ENCODE data around the gene ZNF85.
"Not testable (repeated sequence)": the region's sequence is repeated elsewhere in the genome, so short reads cannot be mapped to it uniquely, and the experiment has no call there.

The ZNF85 gene

DNA sequence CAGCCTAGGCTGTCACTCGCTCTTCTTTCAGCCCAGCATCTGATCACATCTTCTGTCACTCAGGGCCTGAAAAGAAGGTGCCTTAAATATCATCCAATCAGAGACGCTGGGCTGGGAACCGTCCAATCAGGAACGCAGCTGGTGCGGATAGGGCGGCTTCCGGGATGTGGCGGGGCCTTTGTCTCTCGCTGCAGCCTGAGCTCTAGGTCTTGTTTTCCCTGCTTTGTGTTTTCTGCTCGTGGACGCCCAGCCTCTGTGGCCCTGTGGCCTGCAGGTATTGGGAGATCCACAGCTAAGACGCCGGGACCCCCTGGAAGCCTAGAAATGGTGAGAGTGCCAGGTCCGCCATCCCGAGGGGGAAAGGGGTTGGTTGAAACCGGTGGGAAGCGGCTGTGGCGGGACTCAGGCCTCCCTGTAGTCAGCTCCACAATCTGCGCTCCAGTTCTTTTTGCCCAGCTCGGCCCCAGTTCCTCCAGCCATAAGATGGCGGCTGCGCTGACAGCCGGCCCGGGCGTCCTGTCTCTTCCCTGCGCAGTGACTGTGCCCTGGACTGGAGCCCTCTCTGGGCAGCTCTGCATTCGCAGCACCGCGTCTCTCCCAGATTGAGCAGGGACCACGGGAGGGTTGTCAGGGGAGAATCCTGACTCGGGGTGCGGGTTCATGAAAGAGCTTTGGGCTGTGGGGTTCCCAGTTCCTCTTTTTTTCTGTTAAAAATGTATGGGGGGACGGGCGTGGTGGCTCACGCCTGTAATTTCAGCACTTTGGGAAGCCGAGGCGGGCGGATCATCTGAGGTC lies at the start of gene ZNF85:
Gene ZNF85, plus strand, starts transcription at position 175 of the 795 bp plus-strand sequence. Its CDS starts 150 bp downstream, at position 325.
- DNase-seq, result peak; percentile 92

DNA sequence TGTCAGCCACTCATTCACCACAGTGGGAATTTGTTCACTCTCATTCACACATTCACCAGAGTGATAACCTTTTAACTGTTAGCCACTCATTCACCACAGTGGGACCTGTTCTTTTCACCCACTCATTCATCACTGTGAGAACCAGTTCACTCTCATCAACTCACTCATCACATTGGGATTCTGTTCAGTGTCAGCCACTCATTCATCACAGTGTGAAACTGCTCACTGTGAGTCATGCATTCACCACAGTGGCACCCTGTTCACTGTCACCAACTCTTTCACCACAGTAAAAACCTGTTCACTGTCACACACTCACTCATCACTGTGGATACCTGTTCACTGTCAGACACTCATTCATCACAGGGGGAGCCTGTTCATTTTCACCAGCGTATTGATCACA lies 43.5 kb upstream of the ZNF85 start:
- no peak for DNase-seq

GRCh38 chr19:20912973-20913372 lies 10.1 kb upstream of the ZNF85 start:
- DNase-seq, result no peak

GRCh38 chr19:20925481-20925880 lies 2.4 kb downstream of the ZNF85 start:
- DNase-seq, result no peak

GRCh38 chr19:20926796-20927195 lies 3.7 kb downstream of the ZNF85 start:
- DNase-seq, result no peak

GRCh38 chr19:20928371-20928770 lies 5.3 kb downstream of the ZNF85 start:
- no peak for DNase-seq

- not testable (repeated sequence) for DNase-seq
Observed at GRCh38 chr19:20936322-20936947, 13.4 kb downstream of the ZNF85 start.

- not testable (repeated sequence) for DNase-seq
Observed at GRCh38 chr19:20952561-20953095, 29.6 kb downstream of the ZNF85 start.

DNA sequence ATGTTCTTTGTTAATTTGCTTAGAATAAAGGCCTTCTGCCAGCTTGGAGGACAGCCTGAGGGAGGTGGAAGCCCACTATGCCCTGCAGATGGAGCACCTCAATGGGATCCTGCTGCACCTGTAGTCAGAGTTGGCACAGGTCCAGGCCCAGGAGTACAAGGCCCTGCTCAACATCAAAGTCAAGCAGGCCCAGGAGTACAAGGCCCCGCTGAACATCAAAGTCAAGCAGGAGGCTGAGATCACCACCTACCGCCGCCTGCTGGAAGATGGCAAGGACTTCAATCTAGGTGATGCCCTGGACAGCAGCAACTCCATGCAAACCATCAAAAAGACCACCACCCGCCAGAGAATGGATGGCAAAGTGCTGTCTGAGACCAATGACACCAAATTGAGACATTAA lies 41.7 kb downstream of the ZNF85 start:
- no peak for DNase-seq

GRCh38 chr19:20968092-20968491 lies 45.0 kb downstream of the ZNF85 start:
- no peak for DNase-seq

- DNase-seq, result no peak
Observed at GRCh38 chr19:20969498-20969897, 46.4 kb downstream of the ZNF85 start.

DNA sequence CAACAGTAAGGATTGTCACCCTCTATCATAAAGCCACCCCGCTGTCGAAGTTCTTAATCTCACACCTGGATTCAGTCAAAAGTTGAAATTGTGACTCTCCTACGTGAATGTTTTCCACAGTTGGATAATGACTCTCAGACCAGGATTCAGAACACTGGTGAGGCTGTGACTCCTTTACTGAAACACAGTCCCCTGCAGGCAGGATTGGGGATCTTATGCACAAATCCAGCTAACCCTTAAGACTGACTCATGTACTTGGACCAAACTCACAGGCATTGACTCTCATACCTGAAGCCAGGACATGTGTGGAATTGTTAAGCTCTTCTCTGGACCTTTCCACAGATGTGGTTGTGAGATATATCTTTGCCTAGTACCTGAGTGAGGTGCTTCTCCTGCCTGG lies 46.8 kb downstream of the ZNF85 start:
- no peak for DNase-seq

- not testable (repeated sequence) for DNase-seq
Observed at GRCh38 chr19:20992788-20993187, 69.7 kb downstream of the ZNF85 start.

GRCh38 chr19:20999731-21000352 lies 76.8 kb downstream of the ZNF85 start:
- peak; percentile 82 for DNase-seq
